Mesangial cell (primary cell): ENCODE data around the gene ZNF234. TPM values are rescaled to one million over a fixed set of nuclear protein-coding genes. Genes with fewer than 3 reads are reported as not detected.

Experiments used
- total RNA-seq: library from RNA; depleted of rRNA; stranded (reverse); fragments of >200 nt; gene quantifications from 2 replicates; pipeline ENCODE4 v1.2.3, GENCODE V29; 2015

The ZNF234 gene
- 1.3 and 3.3 TPM in 2 replicates for total RNA-seq

GRCh38 chr19:44141191-44142058, at the start of gene ZNF234:
ZNF234 (plus strand) TSS chr19:44141554; CDS start chr19:44144633, 3,079 bp downstream.

DNA sequence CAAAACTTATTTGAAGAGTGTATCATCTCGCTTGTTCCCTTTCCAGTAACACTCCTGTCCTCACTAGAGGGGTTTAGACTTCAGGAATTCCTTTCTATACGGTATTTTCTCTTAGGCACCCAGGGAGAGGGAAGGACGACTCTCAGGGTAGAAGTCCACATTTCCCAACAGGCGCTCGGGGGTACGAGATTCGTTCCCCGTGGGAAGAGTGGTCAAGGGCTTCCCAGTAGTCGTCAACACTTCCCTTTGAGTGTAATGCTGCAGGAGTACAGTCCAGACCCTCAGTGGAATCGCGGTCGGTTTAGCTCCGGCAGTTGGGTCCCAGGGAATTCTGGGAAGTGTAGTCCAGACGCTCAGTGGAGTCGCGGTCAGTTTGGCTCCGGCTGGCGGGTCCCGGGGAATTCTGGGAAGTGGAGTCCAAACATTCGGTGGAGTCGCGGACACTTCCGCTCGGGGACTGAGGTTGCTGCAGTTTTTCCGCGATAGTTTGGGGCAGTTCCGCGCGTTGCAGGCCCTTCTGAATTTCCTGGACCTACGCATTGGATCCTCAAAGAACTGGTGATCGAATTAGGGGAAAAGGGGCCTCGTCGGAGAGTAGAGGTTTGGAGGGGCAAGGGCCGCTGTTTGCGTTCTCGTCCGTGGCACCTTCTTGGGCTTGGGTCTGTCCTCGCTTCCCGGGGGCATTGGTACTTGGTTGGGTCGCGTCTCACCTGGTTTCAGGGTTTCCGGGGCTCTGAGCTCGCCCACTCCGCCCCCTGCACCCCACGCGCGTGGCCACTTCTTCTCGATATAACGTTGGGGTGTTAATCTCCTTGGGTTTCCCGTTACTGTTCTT, 47.2 kb upstream of the ZNF234 start, which contains the start of gene ZNF224:
TSS of gene ZNF224 (plus strand) at position 431 of the 835 bp plus-strand sequence. CDS start 3,513 bp downstream, outside the sequence.

DNA sequence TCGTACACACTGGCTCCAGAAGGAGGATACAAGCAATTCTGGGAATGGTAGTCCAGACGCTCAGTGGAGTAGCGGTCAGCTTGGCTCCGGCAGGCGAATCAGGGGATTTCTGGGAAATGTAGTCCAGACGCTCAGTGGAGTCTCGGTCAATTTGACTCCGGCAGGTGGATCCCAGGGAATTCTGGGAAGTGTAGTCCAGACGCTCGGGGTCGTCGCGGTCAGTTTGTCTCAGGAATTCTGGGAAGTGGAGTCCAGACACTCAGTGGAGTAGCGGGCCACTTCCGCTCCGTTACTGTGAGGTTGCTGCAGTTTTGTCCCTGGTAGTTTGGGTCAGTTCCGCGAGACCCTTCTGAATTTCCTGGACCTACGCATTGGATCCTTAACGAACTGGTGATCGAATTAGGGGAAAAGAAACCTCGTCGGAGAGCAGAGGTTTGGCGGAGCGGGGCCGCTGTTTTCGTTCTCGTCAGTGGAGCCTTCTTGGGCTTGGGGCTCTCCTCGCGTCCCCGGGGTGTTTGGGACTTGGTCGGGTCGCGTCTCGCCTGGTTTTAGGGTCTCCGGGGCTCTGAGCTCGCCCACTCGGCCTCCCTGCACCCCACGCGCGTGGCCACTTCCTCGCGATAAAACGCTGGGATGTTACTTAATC, 28.1 kb upstream of the ZNF234 start, which contains the start of gene ZNF225:
TSS of gene ZNF225 (plus strand) at position 262 of the 646 bp plus-strand sequence. CDS start 2,429 bp downstream, outside the sequence.

DNA sequence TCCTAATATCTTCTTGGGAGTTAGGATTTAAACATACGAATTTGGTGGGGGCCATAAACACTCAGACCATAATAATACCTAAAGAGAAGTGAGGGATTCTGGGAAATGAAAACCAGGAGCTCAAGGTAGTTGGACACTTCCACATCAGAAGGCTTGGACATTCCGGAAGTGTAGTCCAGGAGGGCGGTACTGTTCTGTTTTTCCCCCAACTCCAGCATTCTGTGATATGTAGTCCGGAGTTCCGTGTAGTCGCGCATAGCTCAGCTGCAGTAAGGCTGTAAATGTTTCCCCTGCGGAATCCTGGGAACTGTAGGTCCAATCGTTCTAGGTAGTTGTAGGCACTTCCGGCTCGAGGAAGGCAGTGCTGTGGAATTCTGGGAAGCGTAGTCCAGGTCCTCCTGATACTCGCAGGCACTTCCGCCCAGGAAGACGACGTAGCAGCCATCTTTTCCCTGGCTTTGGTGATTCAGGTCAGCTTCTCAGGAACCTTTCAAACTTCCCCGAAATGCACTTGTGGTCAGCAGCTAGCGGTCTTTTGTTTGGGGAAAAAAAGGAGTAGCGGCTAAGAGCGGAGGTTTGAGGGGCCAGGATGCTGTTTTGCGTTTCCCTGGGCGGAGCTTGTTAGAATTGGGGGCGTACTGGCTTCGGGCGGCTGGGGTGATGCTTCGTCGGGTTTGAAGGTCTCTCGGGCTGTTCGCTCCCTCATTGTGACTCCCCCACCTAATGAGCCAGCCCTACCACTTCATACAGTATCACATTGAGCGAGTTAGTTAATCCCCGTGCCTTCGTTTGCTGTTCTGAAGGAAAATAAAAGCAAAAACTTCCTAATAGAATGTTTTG, 23.5 kb downstream of the ZNF234 start, which contains the start of gene ZNF226:
TSS of gene ZNF226 (plus strand) at position 428 of the 840 bp plus-strand sequence. CDS start 4,981 bp downstream, outside the sequence.

Other genes starting within 250 kb of the ZNF234 start
- 3.3 and 12.8 TPM in 2 replicates for gene ZNF45, start 206.3 kb upstream of the ZNF234 start, total RNA-seq
- gene ZNF221, start 190.3 kb upstream of the ZNF234 start, total RNA-seq = 2.0 and 2.2 TPM in 2 replicates
- 5.9 and 6.1 TPM in 2 replicates for gene ZNF155, start 157.4 kb upstream of the ZNF234 start, total RNA-seq
- gene ZNF230, start 138.6 kb upstream of the ZNF234 start, total RNA-seq = 1.4 and 2.4 TPM in 2 replicates
- gene ZNF222, start 116.2 kb upstream of the ZNF234 start, total RNA-seq = 1.6 and 3.4 TPM in 2 replicates
- 1.9 and 2.1 TPM in 2 replicates for gene ZNF223, start 89.5 kb upstream of the ZNF234 start, total RNA-seq
- gene ZNF284, start 69.4 kb upstream of the ZNF234 start, total RNA-seq = 0.76 and 0.81 TPM in 2 replicates
- 3.9 and 5.2 TPM in 2 replicates for gene ZNF224, start 47.2 kb upstream of the ZNF234 start, total RNA-seq
- gene ZNF225, start 28.2 kb upstream of the ZNF234 start, total RNA-seq = 1.3 and 1.5 TPM in 2 replicates
- 3.3 and 7.7 TPM in 2 replicates for gene ZNF226, start 23.5 kb downstream of the ZNF234 start, total RNA-seq
- 3.6 and 7.7 TPM in 2 replicates for gene ZNF227, start 71.0 kb downstream of the ZNF234 start, total RNA-seq
- 0.16 and 0.38 TPM in 2 replicates for gene ZNF233, start 118.3 kb downstream of the ZNF234 start, total RNA-seq
- gene ZNF235, start 163.5 kb downstream of the ZNF234 start, total RNA-seq = 0.33 and 1.5 TPM in 2 replicates
- 2.3 and 3.7 TPM in 2 replicates for gene ZNF112, start 215.1 kb downstream of the ZNF234 start, total RNA-seq